ENCODE data around the gene NIPSNAP3A. TPM values are rescaled to one million over a fixed set of nuclear protein-coding genes. Genes with fewer than 3 reads are reported as not detected.

Gene NIPSNAP3A
- 43.2 and 48.6 TPM in 2 replicates for total RNA-seq

GRCh38 chr9:104747565-104748358 is at the start of gene NIPSNAP3A:
TSS of gene NIPSNAP3A (plus strand) at chr9:104747683. CDS start at chr9:104747793, 110 bp downstream.

Other genes with a start within 250 kb of the NIPSNAP3A start
- gene OR13F1, start 243.4 kb upstream of the NIPSNAP3A start, total RNA-seq: not detected in 2 replicates
- not detected in 2 replicates for gene OR13C4, start 220.5 kb upstream of the NIPSNAP3A start, total RNA-seq
- gene OR13C3, start 210.8 kb upstream of the NIPSNAP3A start, total RNA-seq: not detected in 2 replicates
- gene OR13C8, start 178.5 kb upstream of the NIPSNAP3A start, total RNA-seq: not detected in 2 replicates
- gene OR13C5, start 148.3 kb upstream of the NIPSNAP3A start, total RNA-seq: not detected in 2 replicates
- not detected in 2 replicates for gene OR13C2, start 142.1 kb upstream of the NIPSNAP3A start, total RNA-seq
- gene OR13C9, start 129.5 kb upstream of the NIPSNAP3A start, total RNA-seq: not detected in 2 replicates
- not detected in 2 replicates for gene OR13D1, start 53.2 kb upstream of the NIPSNAP3A start, total RNA-seq
- gene NIPSNAP3B, start 16.4 kb downstream of the NIPSNAP3A start, total RNA-seq: 0.86 and 0.89 TPM in 2 replicates
- gene ABCA1, start 180.5 kb downstream of the NIPSNAP3A start, total RNA-seq: 6.1 and 13.1 TPM in 2 replicates